ENCODE results near the gene CXADR. TPM values are rescaled to one million over a fixed set of nuclear protein-coding genes. Genes with fewer than 3 reads are reported as not detected.
A peak's percentile ranks its signal among the peaks of the same experiment; 100 is the strongest.
"Not testable (repeated sequence)": the region's sequence is repeated elsewhere in the genome, so short reads cannot be mapped to it uniquely, and the experiment has no call there.

The CXADR gene
- 32.3 TPM for polyA plus RNA-seq (2013, experiment 1 of 2)
- polyA plus RNA-seq (2013, experiment 2 of 2), result 37.2 TPM

DNA sequence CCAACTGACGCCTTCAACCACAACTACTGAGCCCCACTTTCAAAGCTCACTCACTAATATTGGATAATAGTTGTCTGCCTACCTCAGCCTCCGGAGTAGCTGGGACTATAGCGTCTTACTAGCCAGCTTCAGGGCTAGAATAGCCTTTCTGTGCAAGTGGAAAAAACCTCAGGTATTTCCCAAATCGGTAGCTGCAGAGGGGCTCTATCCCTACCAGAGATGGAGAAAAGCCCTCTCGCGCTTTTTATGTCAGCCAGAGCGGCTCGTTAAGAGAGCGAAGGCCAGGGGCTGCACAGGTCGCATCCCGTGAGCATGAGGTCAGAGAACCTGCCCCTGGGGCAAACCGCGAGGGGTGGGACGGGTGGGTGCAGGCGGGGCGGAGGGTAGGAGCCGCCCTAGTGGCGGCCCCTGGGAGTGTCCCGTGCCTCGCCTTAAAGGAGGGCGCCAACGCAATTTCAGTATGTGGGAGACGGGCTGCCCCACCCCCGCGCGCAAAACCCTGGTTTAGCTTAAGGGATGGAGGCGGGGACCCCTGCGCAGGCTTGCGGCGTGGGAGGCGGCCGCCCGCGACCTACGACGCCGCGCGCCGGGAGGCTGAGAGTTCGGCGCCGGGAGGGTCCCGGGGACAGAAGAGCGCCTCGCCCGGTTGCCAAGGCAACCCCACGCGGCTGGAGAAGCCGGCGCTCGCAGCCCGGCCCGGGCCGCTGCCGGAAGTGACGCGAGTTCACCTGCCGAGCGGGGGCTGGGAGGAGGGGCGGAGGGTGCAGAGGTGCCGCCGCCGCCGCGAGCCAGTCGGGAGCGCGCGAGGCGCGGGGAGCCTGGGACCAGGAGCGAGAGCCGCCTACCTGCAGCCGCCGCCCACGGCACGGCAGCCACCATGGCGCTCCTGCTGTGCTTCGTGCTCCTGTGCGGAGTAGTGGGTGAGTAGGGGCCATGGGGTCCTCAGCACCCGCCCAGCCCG, at the start of gene CXADR:
Gene CXADR (plus strand): TSS at position 791 of the 961 bp plus-strand sequence. CDS start 87 bp downstream, at position 878.
- Histone ChIP-seq H3K4me1 (ENCODE audit: control insufficient read depth, insufficient read depth, low read length, poor library complexity, severe bottlenecking) (peaks cover 12% of the 10 kb centered on the region), H3K4me3 (ENCODE audit: extremely low read depth, insufficient read depth, low read length, poor library complexity, severe bottlenecking) (peak within 1 kb of the TSS; percentile 96), H3K9me3 (ENCODE audit: control insufficient read depth, low read length) (no peaks in the 10 kb centered on the region), H3K27ac (ENCODE audit: low read depth, low read length, severe bottlenecking) (peak within 1 kb of the TSS; percentile 64), H3K36me3 (ENCODE audit: control insufficient read depth, insufficient read depth, low read length) (no peaks in the 10 kb centered on the region)
- WGBS, 2 experiments (ENCODE audit: insufficient coverage in 2 of 2), result 2 to 5% methylated on average over 47 to 49 of the region's 83 CpGs

DNA sequence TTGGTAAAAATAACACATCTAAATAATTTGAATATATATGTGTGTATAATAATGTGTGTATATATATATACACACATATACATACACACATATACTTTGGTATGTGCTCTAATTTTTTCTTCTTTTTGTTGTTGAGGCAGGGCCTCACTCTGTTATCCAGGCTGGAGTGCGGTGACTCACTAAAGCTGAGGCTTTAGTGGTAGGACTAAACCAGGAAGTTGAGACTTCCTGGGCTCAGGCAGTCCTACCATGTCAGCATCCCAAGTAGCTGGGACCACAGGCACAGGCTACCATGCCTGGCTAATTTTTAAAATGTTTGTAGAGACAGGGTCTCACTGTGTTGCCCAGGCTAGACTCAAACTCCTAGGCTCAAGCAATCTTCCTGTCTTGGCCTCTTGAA, 46.7 kb upstream of the CXADR start:
- H3K4me1 ChIP-seq (ENCODE audit: control insufficient read depth, insufficient read depth, low read length, poor library complexity, severe bottlenecking), result peaks cover 21% of the 10 kb centered on the region
- WGBS, 2 experiments (ENCODE audit: insufficient coverage in 2 of 2), result 60 to 100% methylated on average over 1 of the region's 1 CpG
- H3K27ac ChIP-seq (ENCODE audit: low read depth, low read length, severe bottlenecking), result no peak overlapping the region
- no peak overlapping the region for H3K4me3 ChIP-seq (ENCODE audit: extremely low read depth, insufficient read depth, low read length, poor library complexity, severe bottlenecking)
- no peaks in the 10 kb centered on the region for H3K9me3 ChIP-seq (ENCODE audit: control insufficient read depth, low read length)
- H3K36me3 ChIP-seq (ENCODE audit: control insufficient read depth, insufficient read depth, low read length), result no peaks in the 10 kb centered on the region

DNA sequence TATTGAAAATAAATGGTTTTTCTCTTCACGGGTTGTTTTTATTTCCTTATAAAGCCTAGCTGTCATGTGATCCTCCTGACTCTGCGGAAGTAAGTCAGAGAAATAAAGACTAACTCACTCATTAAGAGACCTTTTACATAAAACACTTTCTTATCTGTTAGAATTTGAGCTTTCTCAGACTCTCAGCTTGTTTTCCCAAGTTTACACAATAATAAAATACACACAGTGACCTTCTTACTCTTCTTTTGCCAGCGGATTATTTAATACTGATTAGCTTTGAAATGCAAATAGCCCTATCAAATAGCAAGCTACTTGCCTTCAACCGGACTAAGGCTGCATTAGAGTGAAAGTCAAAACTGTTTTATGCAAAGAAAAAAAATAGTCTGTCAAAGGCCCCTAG, 45.5 kb upstream of the CXADR start:
- H3K4me1 ChIP-seq (ENCODE audit: control insufficient read depth, insufficient read depth, low read length, poor library complexity, severe bottlenecking), result peaks cover 18% of the 10 kb centered on the region
- H3K36me3 ChIP-seq (ENCODE audit: control insufficient read depth, insufficient read depth, low read length), result no peaks in the 10 kb centered on the region
- H3K9me3 ChIP-seq (ENCODE audit: control insufficient read depth, low read length), result no peaks in the 10 kb centered on the region
- H3K27ac ChIP-seq (ENCODE audit: low read depth, low read length, severe bottlenecking), result peak overlapping the region; percentile 75
- 0 to 49% methylated on average over 1 to 2 of the region's 4 CpGs for WGBS, 2 experiments (ENCODE audit: insufficient coverage in 2 of 2)
- no peak overlapping the region for H3K4me3 ChIP-seq (ENCODE audit: extremely low read depth, insufficient read depth, low read length, poor library complexity, severe bottlenecking)

- Histone ChIP-seq H3K4me1 (ENCODE audit: control insufficient read depth, insufficient read depth, low read length, poor library complexity, severe bottlenecking) (peaks cover 18% of the 10 kb centered on the region), H3K4me3 (ENCODE audit: extremely low read depth, insufficient read depth, low read length, poor library complexity, severe bottlenecking) (no peak overlapping the region), H3K36me3 (ENCODE audit: control insufficient read depth, insufficient read depth, low read length) (no peaks in the 10 kb centered on the region), H3K9me3 (ENCODE audit: control insufficient read depth, low read length) (no peaks in the 10 kb centered on the region), H3K27ac (ENCODE audit: low read depth, low read length, severe bottlenecking) (peak overlapping the region; percentile 75)
- WGBS, 2 experiments (ENCODE audit: insufficient coverage in 2 of 2), result 80% methylated on average over 1 of the region's 3 CpGs; no CpG with 5 or more reads in 1 of the 2 experiments
These were observed 45.0 kb upstream of the CXADR start for GRCh38 chr21:17467829-17468228.

GRCh38 chr21:17468698-17469097, 44.1 kb upstream of the CXADR start:
- no peaks in the 10 kb centered on the region for H3K36me3 ChIP-seq (ENCODE audit: control insufficient read depth, insufficient read depth, low read length)
- 100% methylated on average over 1 of the region's 1 CpG; no CpG with 5 or more reads in 1 of the 2 experiments for WGBS, 2 experiments (ENCODE audit: insufficient coverage in 2 of 2)
- no peak overlapping the region for H3K27ac ChIP-seq (ENCODE audit: low read depth, low read length, severe bottlenecking)
- peaks cover 16% of the 10 kb centered on the region for H3K4me1 ChIP-seq (ENCODE audit: control insufficient read depth, insufficient read depth, low read length, poor library complexity, severe bottlenecking)
- no peak overlapping the region for H3K4me3 ChIP-seq (ENCODE audit: extremely low read depth, insufficient read depth, low read length, poor library complexity, severe bottlenecking)
- no peaks in the 10 kb centered on the region for H3K9me3 ChIP-seq (ENCODE audit: control insufficient read depth, low read length)

DNA sequence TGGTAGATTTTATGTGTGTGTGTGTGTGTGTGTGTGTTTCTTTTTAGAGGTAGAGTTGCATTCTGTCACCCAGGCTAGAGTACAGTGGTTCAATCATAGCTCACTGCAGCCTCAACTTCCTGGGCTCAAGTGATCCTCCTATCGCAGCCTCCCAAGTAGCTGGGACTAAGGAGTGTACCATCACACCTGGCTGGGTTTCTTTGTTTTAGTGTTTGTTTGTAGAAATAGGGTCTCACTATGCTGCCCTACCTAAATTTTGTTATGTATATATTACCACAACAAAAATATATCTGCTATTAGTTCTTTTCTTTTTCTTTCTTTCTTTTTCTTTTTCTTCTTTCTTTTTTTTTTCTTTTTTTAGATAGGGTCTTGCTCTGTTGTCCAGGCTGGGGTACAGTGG, 43.1 kb upstream of the CXADR start:
- Histone ChIP-seq H3K9me3 (ENCODE audit: control insufficient read depth, low read length) (no peaks in the 10 kb centered on the region), H3K4me3 (ENCODE audit: extremely low read depth, insufficient read depth, low read length, poor library complexity, severe bottlenecking) (no peak overlapping the region), H3K27ac (ENCODE audit: low read depth, low read length, severe bottlenecking) (no peak overlapping the region), H3K36me3 (ENCODE audit: control insufficient read depth, insufficient read depth, low read length) (no peaks in the 10 kb centered on the region), H3K4me1 (ENCODE audit: control insufficient read depth, insufficient read depth, low read length, poor library complexity, severe bottlenecking) (peaks cover 13% of the 10 kb centered on the region)
- 100% methylated on average over 1 of the region's 1 CpG; no CpG with 5 or more reads in 1 of the 2 experiments for WGBS, 2 experiments (ENCODE audit: insufficient coverage in 2 of 2)

DNA sequence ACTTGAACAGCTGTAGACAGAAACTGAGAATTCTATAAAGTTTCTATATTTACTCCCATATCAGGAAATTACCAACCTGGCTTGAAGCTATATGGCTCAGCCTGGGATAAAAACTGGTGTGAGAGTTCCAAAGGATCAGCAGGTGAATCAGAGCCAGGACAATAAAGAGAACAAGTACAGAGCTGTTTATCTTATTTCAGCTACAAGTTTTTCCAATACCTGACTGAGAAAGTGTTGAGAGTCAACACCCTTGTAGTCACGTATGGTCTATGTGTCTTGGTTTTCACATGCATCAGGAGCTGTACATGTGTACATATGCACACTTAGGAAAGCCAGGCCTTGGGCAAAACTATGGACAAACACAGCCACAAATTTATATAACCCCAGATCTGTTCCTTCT, 40.7 kb upstream of the CXADR start:
- Histone ChIP-seq H3K4me1 (ENCODE audit: control insufficient read depth, insufficient read depth, low read length, poor library complexity, severe bottlenecking) (peaks cover 13% of the 10 kb centered on the region), H3K27ac (ENCODE audit: low read depth, low read length, severe bottlenecking) (no peak overlapping the region), H3K9me3 (ENCODE audit: control insufficient read depth, low read length) (no peaks in the 10 kb centered on the region), H3K4me3 (ENCODE audit: extremely low read depth, insufficient read depth, low read length, poor library complexity, severe bottlenecking) (no peak overlapping the region), H3K36me3 (ENCODE audit: control insufficient read depth, insufficient read depth, low read length) (no peaks in the 10 kb centered on the region)
- 91 to 100% methylated on average over 1 of the region's 1 CpG for WGBS, 2 experiments (ENCODE audit: insufficient coverage in 2 of 2)

GRCh38 chr21:17472592-17473271, 40.1 kb upstream of the CXADR start:
- Histone ChIP-seq H3K36me3 (ENCODE audit: control insufficient read depth, insufficient read depth, low read length) (no peaks in the 10 kb centered on the region), H3K27ac (ENCODE audit: low read depth, low read length, severe bottlenecking) (no peak overlapping the region), H3K4me1 (ENCODE audit: control insufficient read depth, insufficient read depth, low read length, poor library complexity, severe bottlenecking) (peaks cover 8% of the 10 kb centered on the region), H3K4me3 (ENCODE audit: extremely low read depth, insufficient read depth, low read length, poor library complexity, severe bottlenecking) (no peak overlapping the region), H3K9me3 (ENCODE audit: control insufficient read depth, low read length) (no peaks in the 10 kb centered on the region)
- 95 to 98% methylated on average over 5 of the region's 7 CpGs for WGBS, 2 experiments (ENCODE audit: insufficient coverage in 2 of 2)

DNA sequence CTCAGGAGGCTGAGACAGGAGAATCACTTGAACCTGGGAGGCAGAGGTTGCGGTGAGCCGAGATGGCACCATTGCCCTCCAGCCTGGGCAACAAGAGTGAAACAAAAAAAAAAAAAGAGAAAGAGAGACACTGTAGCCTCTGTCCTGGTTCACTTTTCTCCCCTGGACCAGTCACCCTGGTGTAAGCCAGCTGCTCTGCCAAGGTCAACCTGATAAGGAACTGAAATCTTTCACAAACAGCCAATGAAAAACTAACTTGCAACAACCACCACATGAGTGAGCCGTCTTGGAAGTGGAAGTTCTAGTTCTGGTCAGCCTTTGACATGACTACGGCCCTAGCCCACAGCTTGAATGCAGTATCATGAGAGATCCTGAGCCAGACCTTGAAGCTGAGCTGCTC, 36.8 kb upstream of the CXADR start:
- Histone ChIP-seq H3K9me3 (ENCODE audit: control insufficient read depth, low read length) (no peaks in the 10 kb centered on the region), H3K36me3 (ENCODE audit: control insufficient read depth, insufficient read depth, low read length) (no peaks in the 10 kb centered on the region), H3K4me1 (ENCODE audit: control insufficient read depth, insufficient read depth, low read length, poor library complexity, severe bottlenecking) (no peaks in the 10 kb centered on the region), H3K4me3 (ENCODE audit: extremely low read depth, insufficient read depth, low read length, poor library complexity, severe bottlenecking) (no peak overlapping the region), H3K27ac (ENCODE audit: low read depth, low read length, severe bottlenecking) (no peak overlapping the region)
- WGBS, 2 experiments (ENCODE audit: insufficient coverage in 2 of 2), result 94 to 98% methylated on average over 4 of the region's 4 CpGs

DNA sequence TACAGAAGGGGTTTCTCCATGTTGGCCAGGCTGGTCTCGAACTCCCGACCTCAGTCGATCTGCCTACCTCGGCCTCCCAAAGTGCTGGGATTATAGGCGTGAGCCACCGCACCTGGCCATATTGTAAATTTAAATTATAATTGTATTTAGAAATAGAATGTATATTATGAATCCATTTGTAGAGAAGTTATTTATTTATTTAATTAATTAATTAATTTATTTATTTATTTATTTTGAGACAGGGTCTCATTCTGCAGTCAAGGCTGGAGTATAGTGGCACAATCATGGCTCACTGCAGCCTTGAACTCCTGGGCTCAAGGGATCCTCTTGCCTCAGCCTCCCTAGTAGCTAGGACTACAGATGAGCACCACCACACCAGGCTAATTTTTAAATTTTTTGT, 34.7 kb upstream of the CXADR start:
- H3K27ac ChIP-seq (ENCODE audit: low read depth, low read length, severe bottlenecking); H3K9me3 ChIP-seq (ENCODE audit: control insufficient read depth, low read length); H3K4me3 ChIP-seq (ENCODE audit: extremely low read depth, insufficient read depth, low read length, poor library complexity, severe bottlenecking); H3K36me3 ChIP-seq (ENCODE audit: control insufficient read depth, insufficient read depth, low read length); H3K4me1 ChIP-seq (ENCODE audit: control insufficient read depth, insufficient read depth, low read length, poor library complexity, severe bottlenecking): not testable (repeated sequence)
- WGBS, 2 experiments (ENCODE audit: insufficient coverage in 2 of 2), result 88% methylated on average over 2 of the region's 6 CpGs; no CpG with 5 or more reads in 1 of the 2 experiments

All from mesodermal cell (in vitro differentiated cells).